22Rv1 (cell line): ENCODE measurements around the gene OTUD7B.
A peak's percentile ranks its signal among the peaks of the same experiment; 100 is the strongest.

Source experiments
- CTCF ChIP-seq: fragments of 450-650 bp; IDR thresholded peaks from 2 replicates; pipeline ENCODE4 v1.5.1; 2017; ENCODE audit warnings: mild to moderate bottlenecking
- ZFX ChIP-seq: fragments of 450-650 bp; IDR thresholded peaks from 2 replicates; pipeline ENCODE4 v1.6.1; 2017; ENCODE audit warnings: antibody characterized with exemption, borderline replicate concordance

- TF ChIP-seq ZFX (no peak), CTCF (0 out of 2 replicates have a peak, but pooled peaks have one; percentile 7)
These were observed 73.4 kb downstream of the OTUD7B start for GRCh38 chr1:149936992-149937705.
